OCI-LY3 (cell line): ENCODE data around the gene MTFR1L.

ENCODE experiments used
- H2AFZ ChIP-seq: fragments of 200-600, 300-600 bp; shearing (Covaris generic); 2 replicates; pipeline ENCODE4 v1.6.0; 2014; ENCODE audit warnings: antibody characterized with exemption, low read depth, low read length
- H3K27ac ChIP-seq: fragments of 200-600, 300-600 bp; sonication (generic); 2 replicates; pipeline ENCODE4 v1.5.1; 2014; ENCODE audit warnings: mild to moderate bottlenecking, low read length, moderate library complexity, mixed read lengths
- H3K27me3 ChIP-seq: fragments of 200-600, 300-600 bp; sonication (generic); 2 replicates; pipeline ENCODE4 v1.6.1; 2014; ENCODE audit warnings: low read depth, low read length, mixed read lengths
- H3K36me3 ChIP-seq: fragments of 200-600, 300-600 bp; sonication (generic); replicated peaks from 2 replicates; pipeline ENCODE3; 2014; ENCODE audit warnings: low read depth, low read length, mixed read lengths
- H3K4me1 ChIP-seq: fragments of 300-600, 200-600 bp; sonication (generic); 2 replicates; pipeline ENCODE4 v1.6.1; 2014; ENCODE audit warnings: low read length, mixed read lengths
- H3K4me2 ChIP-seq: fragments of 200-600, 300-600 bp; sonication (generic); 2 replicates; pipeline ENCODE4 v1.6.1; 2014; ENCODE audit warnings: low read length, mixed read lengths
- H3K4me3 ChIP-seq: fragments of 300-600, 200-600 bp; sonication (generic); 2 replicates; pipeline ENCODE4 v1.5.1; 2014; ENCODE audit warnings: antibody characterized with exemption, mild to moderate bottlenecking, low read length, moderate library complexity
- H3K79me2 ChIP-seq: fragments of 300-600, 200-600 bp; shearing (Covaris generic); 2 replicates; pipeline ENCODE4 v1.6.1; 2014; ENCODE audit warnings: mild to moderate bottlenecking, low read length, mixed read lengths
- H3K9ac ChIP-seq: fragments of 300-600, 200-600 bp; shearing (Covaris generic); 2 replicates; pipeline ENCODE4 v1.6.0; 2014; ENCODE audit warnings: mild to moderate bottlenecking, low read length, moderate library complexity
- H3K9me3 ChIP-seq: fragments of 200-600, 300-600 bp; shearing (Covaris generic); 2 replicates; pipeline ENCODE4 v1.6.1; 2014; ENCODE audit warnings: low read length, mixed read lengths; ENCODE audit not compliant: insufficient read depth
- H4K20me1 ChIP-seq: fragments of 200-600, 300-600 bp; sonication (generic); 2 replicates; pipeline ENCODE4 v1.6.1; 2016; ENCODE audit warnings: low read length, mixed read lengths; ENCODE audit not compliant: insufficient read depth
- CTCF ChIP-seq: fragments of 200-600, 300-600 bp; sonication (generic); IDR thresholded peaks from 2 replicates; pipeline ENCODE4 v1.5.1; 2014; ENCODE audit warnings: antibody characterized with exemption, low read length, low read depth
- EZH2phosphoT487 ChIP-seq: fragments of 200-600 bp; shearing (Covaris generic); IDR thresholded peaks from 2 replicates; pipeline ENCODE4 v1.6.1; 2018; ENCODE audit warnings: antibody characterized with exemption, mixed run types, low read depth

MTFR1L gene

GRCh38 chr1:25869909-25870606 lies 50.3 kb downstream of the MTFR1L start:
- H3K9ac ChIP-seq = no peak overlapping the region
- peaks cover 16% of the 10 kb centered on the region for H3K4me1 ChIP-seq
- H3K36me3 ChIP-seq = no peaks in the 10 kb centered on the region
- TF ChIP-seq EZH2phosphoT487 = no peak
- no peak for TF ChIP-seq CTCF
- no peak overlapping the region for H3K4me2 ChIP-seq
- peaks cover 22% of the 10 kb centered on the region for H3K79me2 ChIP-seq
- no peaks in the 10 kb centered on the region for H3K27me3 ChIP-seq
- H3K9me3 ChIP-seq = no peaks in the 10 kb centered on the region
- H3K4me3 ChIP-seq = no peak overlapping the region
- H3K27ac ChIP-seq = no peak overlapping the region
- no peak overlapping the region for H2AFZ ChIP-seq
- no peaks in the 10 kb centered on the region for H4K20me1 ChIP-seq

- Histone ChIP-seq H3K9ac (no peak overlapping the region), H3K4me3 (no peak overlapping the region), H3K36me3 (no peaks in the 10 kb centered on the region), H3K27ac (no peak overlapping the region), H3K9me3 (no peaks in the 10 kb centered on the region), H2AFZ (no peak overlapping the region), H3K79me2 (peaks cover 23% of the 10 kb centered on the region), H3K4me1 (peaks cover 16% of the 10 kb centered on the region), H3K27me3 (no peaks in the 10 kb centered on the region), H3K4me2 (no peak overlapping the region), H4K20me1 (no peaks in the 10 kb centered on the region)
- TF ChIP-seq CTCF (no peak), EZH2phosphoT487 (no peak)
These were observed 50.9 kb downstream of the MTFR1L start for GRCh38 chr1:25870614-25871013.

- H2AFZ ChIP-seq = no peak overlapping the region
- H3K4me2 ChIP-seq = no peak overlapping the region
- peaks cover 23% of the 10 kb centered on the region for H3K79me2 ChIP-seq
- no peaks in the 10 kb centered on the region for H3K9me3 ChIP-seq
- no peaks in the 10 kb centered on the region for H3K36me3 ChIP-seq
- H3K4me1 ChIP-seq = peaks cover 16% of the 10 kb centered on the region
- no peaks in the 10 kb centered on the region for H4K20me1 ChIP-seq
- no peaks in the 10 kb centered on the region for H3K27me3 ChIP-seq
- no peak overlapping the region for H3K4me3 ChIP-seq
- TF ChIP-seq CTCF = no peak
- no peak for TF ChIP-seq EZH2phosphoT487
- no peak overlapping the region for H3K27ac ChIP-seq
- no peak overlapping the region for H3K9ac ChIP-seq
These were observed 51.4 kb downstream of the MTFR1L start for GRCh38 chr1:25871086-25871703.

GRCh38 chr1:25871704-25872494 lies 52.1 kb downstream of the MTFR1L start:
- Histone ChIP-seq H2AFZ (no peak overlapping the region), H3K27me3 (no peaks in the 10 kb centered on the region), H3K79me2 (peaks cover 23% of the 10 kb centered on the region), H3K4me1 (peaks cover 16% of the 10 kb centered on the region), H3K4me2 (no peak overlapping the region), H3K36me3 (no peaks in the 10 kb centered on the region), H3K9ac (no peak overlapping the region), H3K4me3 (no peak overlapping the region), H3K9me3 (no peaks in the 10 kb centered on the region), H3K27ac (no peak overlapping the region), H4K20me1 (no peaks in the 10 kb centered on the region)
- TF ChIP-seq EZH2phosphoT487 = no peak
- TF ChIP-seq CTCF = no peak
